Neural cell (in vitro differentiated cells): ENCODE data around the gene KLHL35.

ENCODE experiments used
- EZH2 ChIP-seq: fragments of 200-600, 300-800 bp; shearing (Covaris generic), sonication (generic); IDR thresholded peaks from 2 replicates; pipeline ENCODE4 v1.6.1; 2014; ENCODE audit warnings: antibody characterized with exemption, low read length, borderline replicate concordance, mild to moderate bottlenecking; ENCODE audit not compliant: insufficient read depth, poor library complexity, severe bottlenecking
- TF ChIP-seq, protein P1 (sequence below): fragments of 450-650 bp; IDR thresholded peaks from 2 replicates; pipeline ENCODE4 v1.5.1; 2014; ENCODE audit warnings: antibody characterized with exemption, mild to moderate bottlenecking, moderate library complexity; ENCODE audit not compliant: poor library complexity, severe bottlenecking

DNA sequence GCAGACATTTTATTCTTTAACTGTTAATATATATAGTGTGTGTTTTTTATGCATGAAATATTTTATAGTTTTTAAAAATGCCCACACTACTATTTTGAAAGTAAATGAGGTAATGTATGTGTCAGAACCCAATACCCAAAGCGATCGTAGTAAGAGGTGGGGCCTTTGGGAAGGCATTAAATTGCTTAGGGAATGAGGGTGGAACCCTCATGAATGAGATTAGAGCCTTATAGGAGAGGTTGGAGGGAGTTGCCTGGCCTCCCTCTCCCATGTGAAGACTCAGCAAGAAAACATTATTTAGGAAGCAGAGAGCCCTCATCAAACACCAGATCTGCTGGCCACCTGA lies 11.1 kb downstream of the KLHL35 start:
- TF ChIP-seq, protein P1, sequence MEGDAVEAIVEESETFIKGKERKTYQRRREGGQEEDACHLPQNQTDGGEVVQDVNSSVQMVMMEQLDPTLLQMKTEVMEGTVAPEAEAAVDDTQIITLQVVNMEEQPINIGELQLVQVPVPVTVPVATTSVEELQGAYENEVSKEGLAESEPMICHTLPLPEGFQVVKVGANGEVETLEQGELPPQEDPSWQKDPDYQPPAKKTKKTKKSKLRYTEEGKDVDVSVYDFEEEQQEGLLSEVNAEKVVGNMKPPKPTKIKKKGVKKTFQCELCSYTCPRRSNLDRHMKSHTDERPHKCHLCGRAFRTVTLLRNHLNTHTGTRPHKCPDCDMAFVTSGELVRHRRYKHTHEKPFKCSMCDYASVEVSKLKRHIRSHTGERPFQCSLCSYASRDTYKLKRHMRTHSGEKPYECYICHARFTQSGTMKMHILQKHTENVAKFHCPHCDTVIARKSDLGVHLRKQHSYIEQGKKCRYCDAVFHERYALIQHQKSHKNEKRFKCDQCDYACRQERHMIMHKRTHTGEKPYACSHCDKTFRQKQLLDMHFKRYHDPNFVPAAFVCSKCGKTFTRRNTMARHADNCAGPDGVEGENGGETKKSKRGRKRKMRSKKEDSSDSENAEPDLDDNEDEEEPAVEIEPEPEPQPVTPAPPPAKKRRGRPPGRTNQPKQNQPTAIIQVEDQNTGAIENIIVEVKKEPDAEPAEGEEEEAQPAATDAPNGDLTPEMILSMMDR = no peak
- TF ChIP-seq EZH2 = no peak
